ENCODE results near the gene POMGNT2.

DNA sequence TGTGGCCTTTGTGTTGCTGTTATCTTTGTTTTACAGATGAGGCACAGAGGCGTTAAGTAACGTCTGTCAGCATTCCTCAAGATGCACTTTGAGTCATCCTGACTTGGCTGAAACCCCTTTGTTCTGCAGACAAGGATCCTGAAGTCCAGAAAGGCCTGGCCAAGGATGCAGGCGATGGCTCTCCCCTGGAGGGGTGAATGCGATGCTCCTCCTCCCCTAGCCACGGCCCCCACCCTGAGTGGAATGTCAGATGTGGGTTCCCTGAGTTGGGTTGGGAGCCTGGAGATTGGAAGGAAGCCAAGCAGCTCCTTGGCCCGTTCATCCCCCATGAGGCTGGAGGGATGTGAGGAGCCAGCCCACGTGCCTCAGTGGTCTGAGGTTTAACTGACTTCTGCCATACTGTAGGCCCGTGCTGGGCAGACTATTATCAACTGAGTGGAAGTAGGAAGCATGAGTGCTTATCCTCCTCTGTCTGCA is 43.3 kb downstream of the POMGNT2 start:
- TF ChIP-seq, protein P1, sequence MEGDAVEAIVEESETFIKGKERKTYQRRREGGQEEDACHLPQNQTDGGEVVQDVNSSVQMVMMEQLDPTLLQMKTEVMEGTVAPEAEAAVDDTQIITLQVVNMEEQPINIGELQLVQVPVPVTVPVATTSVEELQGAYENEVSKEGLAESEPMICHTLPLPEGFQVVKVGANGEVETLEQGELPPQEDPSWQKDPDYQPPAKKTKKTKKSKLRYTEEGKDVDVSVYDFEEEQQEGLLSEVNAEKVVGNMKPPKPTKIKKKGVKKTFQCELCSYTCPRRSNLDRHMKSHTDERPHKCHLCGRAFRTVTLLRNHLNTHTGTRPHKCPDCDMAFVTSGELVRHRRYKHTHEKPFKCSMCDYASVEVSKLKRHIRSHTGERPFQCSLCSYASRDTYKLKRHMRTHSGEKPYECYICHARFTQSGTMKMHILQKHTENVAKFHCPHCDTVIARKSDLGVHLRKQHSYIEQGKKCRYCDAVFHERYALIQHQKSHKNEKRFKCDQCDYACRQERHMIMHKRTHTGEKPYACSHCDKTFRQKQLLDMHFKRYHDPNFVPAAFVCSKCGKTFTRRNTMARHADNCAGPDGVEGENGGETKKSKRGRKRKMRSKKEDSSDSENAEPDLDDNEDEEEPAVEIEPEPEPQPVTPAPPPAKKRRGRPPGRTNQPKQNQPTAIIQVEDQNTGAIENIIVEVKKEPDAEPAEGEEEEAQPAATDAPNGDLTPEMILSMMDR (IDR thresholded peaks at IDR 0.05), result no peak
- TF ChIP-seq REST (IDR thresholded peaks at IDR 0.05; ENCODE audit: insufficient read depth in 1 of 2, low read depth in 2 of 2, low read length in 1 of 2) (no peak), POLR2AphosphoS5 (IDR thresholded peaks at IDR 0.05; ENCODE audit: low read depth, low read length) (no peak), TCF7L2 (IDR thresholded peaks at IDR 0.05; ENCODE audit: low read depth, low read length) (no peak)

All from Panc1 (cell line).